Muscle layer of colon (tissue), 2 donors: ENCODE results near the gene SLC30A3.
A peak's percentile ranks its signal among the peaks of the same experiment; 100 is the strongest.
"Not testable (repeated sequence)": the region's sequence is repeated elsewhere in the genome, so short reads cannot be mapped to it uniquely, and the experiment has no call there.

Experiments used
- H3K27ac ChIP-seq: one replicate; pipeline ENCODE4 v1.7.0; 2013; ENCODE audit warnings: low read depth, mild to moderate bottlenecking, low read length, moderate library complexity
- H3K27me3 ChIP-seq, 2 donors: one replicate each; pipeline ENCODE4 v1.7.0; 2013; ENCODE audit warnings: low read length in 2 of 2, mild to moderate bottlenecking in 2 of 2; ENCODE audit not compliant: insufficient read depth in 2 of 2, control insufficient read depth in 1 of 2
- H3K36me3 ChIP-seq: one replicate; pipeline ENCODE4 v1.7.0; 2013; ENCODE audit warnings: mild to moderate bottlenecking, low read length; ENCODE audit not compliant: insufficient read depth
- H3K4me1 ChIP-seq: one replicate; pipeline ENCODE4 v1.7.0; 2013; ENCODE audit warnings: mild to moderate bottlenecking, low read length; ENCODE audit not compliant: insufficient read depth
- H3K4me3 ChIP-seq, 2 donors: one replicate each; pipeline ENCODE4 v1.7.0; 2013; ENCODE audit warnings: low read length in 2 of 2, low read depth in 1 of 2, mild to moderate bottlenecking in 1 of 2, moderate library complexity in 1 of 2
- H3K9ac ChIP-seq: one replicate; pipeline ENCODE4 v1.7.0; 2013; ENCODE audit warnings: low read length
- H3K9me3 ChIP-seq: one replicate; pipeline ENCODE4 v1.7.0; 2013; ENCODE audit warnings: mild to moderate bottlenecking, low read length
- donor health status: abdominal sarcoma.
- donor health status: Adenocarcinoma of cecum.

SLC30A3 gene

DNA sequence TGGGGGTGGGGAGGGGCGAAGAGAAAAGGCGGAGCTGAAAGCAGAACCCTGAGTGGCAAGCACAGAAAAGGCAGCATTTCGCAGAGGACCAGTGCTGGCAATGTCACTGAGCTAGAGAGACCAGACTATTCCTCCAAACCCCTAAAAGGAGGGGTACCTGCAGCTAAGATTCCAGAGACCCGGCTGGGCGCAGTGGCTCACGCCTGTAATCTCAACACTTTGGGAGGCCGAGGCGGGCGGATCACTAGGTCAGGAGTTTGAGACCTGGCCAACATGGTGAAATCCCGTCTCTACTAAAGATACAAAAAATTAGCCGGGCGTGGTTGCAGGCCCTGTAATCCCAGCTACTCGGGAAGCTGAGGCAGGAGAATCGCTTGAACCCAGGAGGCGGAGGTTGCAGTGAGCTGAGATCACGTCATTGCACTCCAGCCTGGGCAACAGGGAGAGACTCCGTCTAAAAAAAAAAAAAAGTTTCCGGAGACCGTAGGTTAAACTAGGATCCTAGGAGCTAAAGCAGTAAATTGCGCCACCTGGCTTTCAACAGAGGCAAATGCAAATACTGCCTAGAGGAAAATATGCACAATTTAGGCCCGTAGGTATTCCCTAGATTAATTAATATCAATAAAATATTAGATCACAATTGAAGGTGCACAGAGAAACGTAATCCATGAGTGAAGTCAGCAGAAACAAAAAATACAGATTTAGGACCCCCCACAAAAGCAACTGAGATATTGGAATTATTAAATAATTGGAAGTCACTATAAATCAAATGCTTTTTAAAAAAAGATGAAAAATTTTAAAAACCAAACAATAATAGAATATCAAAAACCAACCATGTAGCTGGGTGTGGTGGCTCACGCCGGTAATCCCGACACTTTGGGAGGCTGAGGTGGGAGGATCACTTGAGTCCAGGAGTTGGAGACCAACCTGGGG lies 40.5 kb upstream of the SLC30A3 start:
- H3K27ac ChIP-seq = no peak overlapping the region
- peaks cover 8% of the 10 kb centered on the region for H3K4me1 ChIP-seq
- no peaks in the 10 kb centered on the region for H3K36me3 ChIP-seq
- no peak overlapping the region for H3K9ac ChIP-seq
- H3K4me3 ChIP-seq = peak overlapping the region in 1 of 2 donors; percentile 32
- H3K9me3 ChIP-seq = no peaks in the 10 kb centered on the region
- peaks cover 20 to 31% of the 10 kb centered on the region in 2 donors for H3K27me3 ChIP-seq

DNA sequence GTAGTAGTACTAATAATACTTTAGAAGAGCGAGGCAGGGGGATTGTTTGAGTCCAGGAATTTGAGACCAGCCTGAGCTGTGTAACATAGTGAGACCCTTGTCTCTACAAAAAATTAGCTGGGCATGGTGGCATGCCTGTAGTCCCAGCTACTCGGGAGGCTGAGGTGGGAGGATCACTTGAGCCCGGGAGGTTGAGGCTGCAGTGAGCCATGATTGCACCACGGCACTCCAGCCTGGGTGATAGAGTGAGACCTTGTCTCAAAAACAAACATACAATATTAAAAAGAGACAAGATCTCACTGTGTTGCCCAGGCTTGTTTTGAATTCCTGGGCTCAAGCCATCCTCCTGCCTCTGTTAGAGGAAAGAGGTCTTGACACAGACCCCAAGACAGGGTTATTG lies 37.8 kb upstream of the SLC30A3 start:
- H3K27me3 ChIP-seq, H3K4me3 ChIP-seq, H3K4me1 ChIP-seq, H3K9ac ChIP-seq, H3K9me3 ChIP-seq, H3K36me3 ChIP-seq, H3K27ac ChIP-seq: not testable (repeated sequence)

DNA sequence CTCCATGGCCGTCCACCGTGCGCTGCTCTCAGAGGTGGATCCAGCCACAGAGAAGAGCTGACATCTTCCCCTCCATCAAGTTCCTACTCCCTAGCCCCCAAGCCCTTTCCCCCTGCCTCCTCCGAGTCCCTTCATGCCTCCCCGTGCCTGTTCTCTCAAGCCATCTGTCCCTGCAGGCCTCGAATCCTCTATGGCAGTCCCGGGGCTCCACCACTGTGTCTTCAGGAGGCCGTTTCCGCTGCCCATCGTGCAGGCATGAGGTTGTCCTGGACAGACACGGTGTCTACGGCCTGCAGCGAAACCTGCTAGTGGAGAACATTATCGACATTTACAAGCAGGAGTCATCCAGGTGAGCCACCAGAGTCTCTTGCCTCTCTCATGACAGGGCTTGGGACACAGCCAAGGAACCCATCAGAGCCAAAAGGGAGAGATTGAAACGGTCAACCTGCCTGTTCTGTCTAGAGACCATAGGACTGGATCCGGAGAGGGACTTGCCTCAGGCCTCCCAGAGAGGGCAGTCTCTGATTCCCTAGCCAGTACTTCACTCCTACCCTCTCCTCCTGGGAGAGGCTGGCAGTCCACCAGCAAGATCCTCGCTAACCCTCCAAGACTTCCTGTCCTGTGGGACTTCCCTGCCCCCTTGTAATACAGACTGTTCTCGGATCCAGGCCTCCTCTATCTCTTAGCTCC lies 35.7 kb upstream of the SLC30A3 start:
- no peaks in the 10 kb centered on the region for H3K27me3 ChIP-seq
- no peaks in the 10 kb centered on the region for H3K36me3 ChIP-seq
- H3K9ac ChIP-seq = no peak overlapping the region
- H3K9me3 ChIP-seq = no peaks in the 10 kb centered on the region
- H3K4me1 ChIP-seq = no peaks in the 10 kb centered on the region
- H3K27ac ChIP-seq = no peak overlapping the region
- no peak overlapping the region for H3K4me3 ChIP-seq

- Histone ChIP-seq H3K9ac (no peak overlapping the region), H3K4me1 (no peaks in the 10 kb centered on the region)
Observed at GRCh38 chr2:27297195-27297594, 34.3 kb upstream of the SLC30A3 start.

GRCh38 chr2:27296481-27296880 lies 33.6 kb upstream of the SLC30A3 start:
- Histone ChIP-seq H3K27ac (no peak overlapping the region), H3K4me1 (no peaks in the 10 kb centered on the region), H3K9me3 (no peaks in the 10 kb centered on the region), H3K9ac (no peak overlapping the region), H3K36me3 (no peaks in the 10 kb centered on the region), H3K27me3 (no peaks in the 10 kb centered on the region), H3K4me3 (no peak overlapping the region)

More at GRCh38 chr2:27297195-27297594, 34.3 kb upstream of the SLC30A3 start:
- Histone ChIP-seq H3K27me3 (no peaks in the 10 kb centered on the region), H3K36me3 (no peaks in the 10 kb centered on the region), H3K4me3 (no peak overlapping the region), H3K27ac (no peak overlapping the region), H3K9me3 (no peaks in the 10 kb centered on the region)

GRCh38 chr2:27294928-27295327 lies 32.1 kb upstream of the SLC30A3 start:
- H3K36me3 ChIP-seq = no peaks in the 10 kb centered on the region
- no peak overlapping the region for H3K27ac ChIP-seq
- H3K27me3 ChIP-seq = no peaks in the 10 kb centered on the region
- H3K9me3 ChIP-seq = no peaks in the 10 kb centered on the region
- H3K9ac ChIP-seq = no peak overlapping the region
- no peaks in the 10 kb centered on the region for H3K4me1 ChIP-seq
- no peak overlapping the region for H3K4me3 ChIP-seq

GRCh38 chr2:27291865-27292264 lies 29.0 kb upstream of the SLC30A3 start:
- H3K9ac ChIP-seq = no peak overlapping the region
- no peaks in the 10 kb centered on the region for H3K4me1 ChIP-seq
- no peaks in the 10 kb centered on the region for H3K27me3 ChIP-seq
- no peaks in the 10 kb centered on the region for H3K9me3 ChIP-seq
- H3K36me3 ChIP-seq = no peaks in the 10 kb centered on the region
- H3K27ac ChIP-seq = no peak overlapping the region
- H3K4me3 ChIP-seq = no peak overlapping the region

- Histone ChIP-seq H3K9ac (no peak overlapping the region), H3K27me3 (no peaks in the 10 kb centered on the region), H3K4me1 (no peaks in the 10 kb centered on the region), H3K4me3 (no peak overlapping the region), H3K9me3 (no peaks in the 10 kb centered on the region), H3K27ac (no peak overlapping the region), H3K36me3 (no peaks in the 10 kb centered on the region)
Observed at GRCh38 chr2:27290549-27290948, 27.7 kb upstream of the SLC30A3 start.

- no peak overlapping the region for H3K27ac ChIP-seq
- no peaks in the 10 kb centered on the region for H3K4me1 ChIP-seq
- no peaks in the 10 kb centered on the region for H3K9me3 ChIP-seq
- H3K27me3 ChIP-seq = no peaks in the 10 kb centered on the region
- no peak overlapping the region for H3K9ac ChIP-seq
- no peaks in the 10 kb centered on the region for H3K36me3 ChIP-seq
- H3K4me3 ChIP-seq = no peak overlapping the region
Observed at GRCh38 chr2:27288610-27289009, 25.8 kb upstream of the SLC30A3 start.

- H3K27ac ChIP-seq = no peak overlapping the region
- H3K4me3 ChIP-seq = no peak overlapping the region
- H3K9me3 ChIP-seq = no peaks in the 10 kb centered on the region
- no peaks in the 10 kb centered on the region for H3K36me3 ChIP-seq
- no peak overlapping the region for H3K9ac ChIP-seq
- H3K4me1 ChIP-seq = no peaks in the 10 kb centered on the region
- H3K27me3 ChIP-seq = peaks cover 0 to 10% of the 10 kb centered on the region in 2 donors
Observed at GRCh38 chr2:27285481-27285880, 22.6 kb upstream of the SLC30A3 start.

GRCh38 chr2:27284996-27285395 lies 22.1 kb upstream of the SLC30A3 start:
- Histone ChIP-seq H3K27ac (no peak overlapping the region), H3K36me3 (no peaks in the 10 kb centered on the region), H3K9ac (no peak overlapping the region), H3K4me1 (peaks cover under 1% of the 10 kb centered on the region), H3K4me3 (no peak overlapping the region), H3K27me3 (peaks cover 0 to 10% of the 10 kb centered on the region in 2 donors), H3K9me3 (no peaks in the 10 kb centered on the region)
